HL-60/S4 treated with phorbol 12-myristate 13-acetate at 8.2 ng/mL for 4 days and 3 days (cell line): ENCODE measurements around the gene PIP5K1B.

Source experiments
- in situ Hi-C: fragments of 300-500 bp; cut with MboI; formaldehyde crosslinking; loops from 2 replicates; pipeline ENCODE4 v1.15.0; 2022; ENCODE audit warnings: low sequenced_read_pairs

PIP5K1B gene

GRCh38 chr9:68733021-68733405, 28.0 kb downstream of the PIP5K1B start:
- in situ Hi-C loops = no loop called here

- in situ Hi-C loops = no loop called here
These were observed 33.3 kb downstream of the PIP5K1B start for GRCh38 chr9:68738358-68738757.

GRCh38 chr9:68739621-68740174, 34.7 kb downstream of the PIP5K1B start:
- in situ Hi-C loops = no loop called here

GRCh38 chr9:68740561-68740960, 35.5 kb downstream of the PIP5K1B start:
- in situ Hi-C loops = no loop called here

GRCh38 chr9:68741234-68741633, 36.2 kb downstream of the PIP5K1B start:
- in situ Hi-C loops = no loop called here

GRCh38 chr9:68741704-68742332, 36.8 kb downstream of the PIP5K1B start:
- in situ Hi-C loops = no loop called here

GRCh38 chr9:68742333-68742730, 37.3 kb downstream of the PIP5K1B start:
- in situ Hi-C loops = no loop called here

GRCh38 chr9:68744426-68744825, 39.4 kb downstream of the PIP5K1B start:
- in situ Hi-C loops = no loop called here

- in situ Hi-C loops = no loop called here
These were observed 41.5 kb downstream of the PIP5K1B start for GRCh38 chr9:68746525-68746924.

- in situ Hi-C loops = no loop called here
These were observed 42.0 kb downstream of the PIP5K1B start for GRCh38 chr9:68747043-68747533.

- in situ Hi-C loops = no loop called here
These were observed 44.1 kb downstream of the PIP5K1B start for GRCh38 chr9:68749135-68749534.

GRCh38 chr9:68749579-68750159, 44.6 kb downstream of the PIP5K1B start:
- in situ Hi-C loops = no loop called here

GRCh38 chr9:68750255-68750654, 45.2 kb downstream of the PIP5K1B start:
- in situ Hi-C loops = no loop called here

GRCh38 chr9:68750786-68751185, 45.7 kb downstream of the PIP5K1B start:
- in situ Hi-C loops = no loop called here

- in situ Hi-C loops = no loop called here
These were observed 46.5 kb downstream of the PIP5K1B start for GRCh38 chr9:68751556-68751955.

GRCh38 chr9:68755051-68755450, 50.0 kb downstream of the PIP5K1B start:
- in situ Hi-C loops = no loop called here

- in situ Hi-C loops = no loop called here
These were observed 50.7 kb downstream of the PIP5K1B start for GRCh38 chr9:68755752-68756151.

GRCh38 chr9:68759981-68760673, 55.1 kb downstream of the PIP5K1B start:
- in situ Hi-C loops = no loop called here

GRCh38 chr9:68760674-68761333, 55.8 kb downstream of the PIP5K1B start:
- in situ Hi-C loops = no loop called here

GRCh38 chr9:68762570-68762969, 57.5 kb downstream of the PIP5K1B start:
- in situ Hi-C loops = no loop called here

GRCh38 chr9:68763104-68763503, 58.1 kb downstream of the PIP5K1B start:
- in situ Hi-C loops = no loop called here
